MCF 10A (cell line): ENCODE measurements around the gene LMOD3. TPM values are rescaled to one million over a fixed set of nuclear protein-coding genes. Genes with fewer than 3 reads are reported as not detected.

Experiments used
- BruUV-seq: library from RNA; stranded (reverse); fragments of 400-500 nt; replicated peaks from 2 replicates; lab custom pipeline; 2021; lab: Mats Ljungman, UMichigan
- CTCF ChIA-PET: fragments of 300-600 bp; sonication (Branson Sonifier 250); formaldehyde crosslinking; extraction: SDS; loops from one replicate; lab custom pipeline; 2021; ENCODE audit warnings: antibody characterized with exemption, inconsistent platforms; lab: Yijun Ruan, JAX
- POLR2A ChIA-PET: fragments of 300-600, 350-650 bp; sonication (Branson Sonifier 250); formaldehyde crosslinking; extraction: SDS; loops from one replicate; lab custom pipeline; 2020; ENCODE audit warnings: antibody characterized with exemption, inconsistent platforms; lab: Yijun Ruan, JAX
- DNase-seq: peaks from one replicate; pipeline ENCODE4 v3.0.0-alpha.2; 2018; ENCODE audit not compliant: unreplicated experiment
- H3K27ac Mint-ChIP-seq: one replicate; pipeline ENCODE4 v1.8.0; 2022; ENCODE audit warnings: mild to moderate bottlenecking, low read depth, mixed read lengths; ENCODE audit not compliant: unreplicated experiment
- H3K27me3 Mint-ChIP-seq: one replicate; pipeline ENCODE4 v1.8.0; 2022; ENCODE audit warnings: mixed read lengths; ENCODE audit not compliant: insufficient read depth, unreplicated experiment
- H3K36me3 Mint-ChIP-seq: one replicate; pipeline ENCODE4 v1.8.0; 2022; ENCODE audit warnings: mild to moderate bottlenecking, moderate library complexity, mixed read lengths; ENCODE audit not compliant: insufficient read depth, unreplicated experiment
- H3K4me1 Mint-ChIP-seq: one replicate; pipeline ENCODE4 v1.8.0; 2022; ENCODE audit warnings: mixed read lengths; ENCODE audit not compliant: insufficient read depth, unreplicated experiment
- H3K4me3 Mint-ChIP-seq: one replicate; pipeline ENCODE4 v1.8.0; 2022; ENCODE audit warnings: mild to moderate bottlenecking, moderate library complexity, mixed read lengths; ENCODE audit not compliant: unreplicated experiment
- H3K9me3 Mint-ChIP-seq: one replicate; pipeline ENCODE4 v1.8.0; 2022; ENCODE audit warnings: mixed read lengths; ENCODE audit not compliant: unreplicated experiment
- CTCF ChIP-seq: fragments of 200-600 bp; IDR thresholded peaks from one replicate; pipeline ENCODE4 v1.8.0; 2022; ENCODE audit warnings: antibody characterized with exemption, mild to moderate bottlenecking; ENCODE audit not compliant: unreplicated experiment
- intact Hi-C: fragments of 100-400 bp; cut with micrococcal nuclease; formaldehyde crosslinking; loops from 2 replicates; pipeline ENCODE4 v1.14.1; 2022
- total RNA-seq: library from RNA; stranded (reverse); gene quantifications from 2 replicates; pipeline ENCODE4 v1.2.3, GENCODE V29; 2022

The LMOD3 gene
- total RNA-seq, 1 experiment from 2014 or later, result not detected

- H3K27ac Mint-ChIP-seq, result no peak overlapping the region
- ChIA-PET CTCF (interaction anchor here (0.7 to 12.3 kb wide), 6 partner anchors 18 to 507 kb away, joined by 3 to 332 read pairs (median 6); no protein-coding TSS in a partner anchor), POLR2A (interaction anchor here (1.0 to 1.5 kb wide), 3 partner anchors 10 to 142 kb away, joined by 3 to 5 read pairs (median 4); no protein-coding TSS in a partner anchor)
- intact Hi-C loops, result loop anchor here (5.0 kb wide), 1 partner anchor 783 kb away; no protein-coding TSS in a partner anchor
- no peak overlapping the region for H3K4me3 Mint-ChIP-seq
- H3K36me3 Mint-ChIP-seq, result peaks cover 18% of the 10 kb centered on the region
- no peak for DNase-seq
- no peaks in the 10 kb centered on the region for H3K27me3 Mint-ChIP-seq
- no peaks in the 10 kb centered on the region for H3K4me1 Mint-ChIP-seq
- no TSS peak for BruUV-seq
- TF ChIP-seq CTCF, result no peak
- no peaks in the 10 kb centered on the region for H3K9me3 Mint-ChIP-seq
Measured at GRCh38 chr3:69164296-69164695, 41.9 kb upstream of the LMOD3 start.

- no peak for TF ChIP-seq CTCF
- ChIA-PET CTCF (interaction anchor here (0.5 to 12.3 kb wide), 54 partner anchors 8 to 535 kb away, joined by 3 to 332 read pairs (median 7); partner anchors contain the start of gene LMOD3), POLR2A (interaction anchor here (1.0 to 1.6 kb wide), 5 partner anchors 18 to 378 kb away, joined by 3 to 5 read pairs (median 5); no protein-coding TSS in a partner anchor)
- H3K27ac Mint-ChIP-seq, result no peak overlapping the region
- no peaks in the 10 kb centered on the region for H3K27me3 Mint-ChIP-seq
- peaks cover 9% of the 10 kb centered on the region for H3K36me3 Mint-ChIP-seq
- BruUV-seq, result no TSS peak
- no peaks in the 10 kb centered on the region for H3K9me3 Mint-ChIP-seq
- DNase-seq, result no peak
- no peak overlapping the region for H3K4me3 Mint-ChIP-seq
- no peaks in the 10 kb centered on the region for H3K4me1 Mint-ChIP-seq
- intact Hi-C loops, result loop anchor here (5.0 kb wide), 1 partner anchor 785 kb away; no protein-coding TSS in a partner anchor
Measured at GRCh38 chr3:69162308-69162980, 40.0 kb upstream of the LMOD3 start.

GRCh38 chr3:69161587-69162307 lies 39.4 kb upstream of the LMOD3 start:
- no TSS peak for BruUV-seq
- Mint-ChIP-seq H3K4me3 (no peak overlapping the region), H3K4me1 (no peaks in the 10 kb centered on the region), H3K9me3 (no peaks in the 10 kb centered on the region), H3K27me3 (no peaks in the 10 kb centered on the region), H3K27ac (no peak overlapping the region), H3K36me3 (peaks cover 6% of the 10 kb centered on the region)
- CTCF ChIA-PET, result interaction anchor here (0.6 to 12.3 kb wide), 80 partner anchors 7 to 694 kb away, joined by 3 to 332 read pairs (median 4); partner anchors contain the start of gene LMOD3
- POLR2A ChIA-PET, result interaction anchor here (0.7 to 1.6 kb wide), 10 partner anchors 11 to 508 kb away, joined by 3 to 5 read pairs (median 4); no protein-coding TSS in a partner anchor
- TF ChIP-seq CTCF, result peak; percentile 88
- intact Hi-C loops, result loop anchor here (1.0 to 5.0 kb wide), 5 partner anchors 40 to 786 kb away; no protein-coding TSS in a partner anchor
- peak; percentile 65 for DNase-seq
